ENCODE data around the gene SLC38A10.

The SLC38A10 gene

GRCh38 chr17:81282876-81283275 is 12.2 kb downstream of the SLC38A10 start:
- Histone ChIP-seq H3K4me1 (ENCODE audit: insufficient read depth, poor library complexity, severe bottlenecking) (no peaks in the 10 kb centered on the region), H3K4me3 (ENCODE audit: severe bottlenecking) (no peak overlapping the region), H3K36me3 (ENCODE audit: low read depth) (peaks cover 42% of the 10 kb centered on the region), H3K27me3 (ENCODE audit: insufficient read depth, poor library complexity, severe bottlenecking) (no peaks in the 10 kb centered on the region), H3K9me3 (ENCODE audit: severe bottlenecking) (no peaks in the 10 kb centered on the region), H3K27ac (ENCODE audit: poor library complexity, severe bottlenecking) (no peak overlapping the region)
- ATAC-seq (ENCODE audit: low read depth) (no peak), DNase-seq (ENCODE audit: low spot score) (no peak)
- no peak for TF ChIP-seq CTCF (IDR thresholded peaks at IDR 0.05; ENCODE audit: poor library complexity, severe bottlenecking)

GRCh38 chr17:81282141-81282540 is 13.0 kb downstream of the SLC38A10 start:
- peaks cover 43% of the 10 kb centered on the region for H3K36me3 ChIP-seq (ENCODE audit: low read depth)

GRCh38 chr17:81280571-81280970 is 14.5 kb downstream of the SLC38A10 start:
- no peak overlapping the region for H3K4me3 ChIP-seq (ENCODE audit: severe bottlenecking)
- H3K36me3 ChIP-seq (ENCODE audit: low read depth) = peaks cover 53% of the 10 kb centered on the region
- H3K4me1 ChIP-seq (ENCODE audit: insufficient read depth, poor library complexity, severe bottlenecking) = no peaks in the 10 kb centered on the region
- no peaks in the 10 kb centered on the region for H3K27me3 ChIP-seq (ENCODE audit: insufficient read depth, poor library complexity, severe bottlenecking)
- TF ChIP-seq CTCF (IDR thresholded peaks at IDR 0.05; ENCODE audit: poor library complexity, severe bottlenecking) = no peak
- H3K9me3 ChIP-seq (ENCODE audit: severe bottlenecking) = no peaks in the 10 kb centered on the region
- H3K27ac ChIP-seq (ENCODE audit: poor library complexity, severe bottlenecking) = no peak overlapping the region
- ATAC-seq (ENCODE audit: low read depth) (no peak), DNase-seq (ENCODE audit: low spot score) (no peak)

More at GRCh38 chr17:81282141-81282540, 13.0 kb downstream of the SLC38A10 start:
- H3K27ac ChIP-seq (ENCODE audit: poor library complexity, severe bottlenecking) = no peak overlapping the region
- H3K27me3 ChIP-seq (ENCODE audit: insufficient read depth, poor library complexity, severe bottlenecking) = no peaks in the 10 kb centered on the region
- TF ChIP-seq CTCF (IDR thresholded peaks at IDR 0.05; ENCODE audit: poor library complexity, severe bottlenecking) = no peak
- no peak overlapping the region for H3K4me3 ChIP-seq (ENCODE audit: severe bottlenecking)
- H3K9me3 ChIP-seq (ENCODE audit: severe bottlenecking) = no peaks in the 10 kb centered on the region
- H3K4me1 ChIP-seq (ENCODE audit: insufficient read depth, poor library complexity, severe bottlenecking) = no peaks in the 10 kb centered on the region
- DNase-seq (ENCODE audit: low spot score) (no peak), ATAC-seq (ENCODE audit: low read depth) (no peak)

GRCh38 chr17:81279278-81280275 is 15.5 kb downstream of the SLC38A10 start:
- TF ChIP-seq CTCF (IDR thresholded peaks at IDR 0.05; ENCODE audit: poor library complexity, severe bottlenecking) = no peak
- no peak overlapping the region for H3K27ac ChIP-seq (ENCODE audit: poor library complexity, severe bottlenecking)
- no peaks in the 10 kb centered on the region for H3K4me1 ChIP-seq (ENCODE audit: insufficient read depth, poor library complexity, severe bottlenecking)
- H3K27me3 ChIP-seq (ENCODE audit: insufficient read depth, poor library complexity, severe bottlenecking) = no peaks in the 10 kb centered on the region
- no peak overlapping the region for H3K4me3 ChIP-seq (ENCODE audit: severe bottlenecking)
- no peak for ATAC-seq (ENCODE audit: low read depth)
- peaks cover 55% of the 10 kb centered on the region for H3K36me3 ChIP-seq (ENCODE audit: low read depth)
- H3K9me3 ChIP-seq (ENCODE audit: severe bottlenecking) = no peaks in the 10 kb centered on the region
- DNase-seq (ENCODE audit: low spot score) = no peak

GRCh38 chr17:81278831-81279230 is 16.3 kb downstream of the SLC38A10 start:
- Histone ChIP-seq H3K27ac (ENCODE audit: poor library complexity, severe bottlenecking) (no peak overlapping the region), H3K4me1 (ENCODE audit: insufficient read depth, poor library complexity, severe bottlenecking) (no peaks in the 10 kb centered on the region), H3K27me3 (ENCODE audit: insufficient read depth, poor library complexity, severe bottlenecking) (no peaks in the 10 kb centered on the region), H3K4me3 (ENCODE audit: severe bottlenecking) (no peak overlapping the region), H3K36me3 (ENCODE audit: low read depth) (peaks cover 55% of the 10 kb centered on the region), H3K9me3 (ENCODE audit: severe bottlenecking) (no peaks in the 10 kb centered on the region)
- DNase-seq (ENCODE audit: low spot score) = no peak
- ATAC-seq (ENCODE audit: low read depth) = no peak
- no peak for TF ChIP-seq CTCF (IDR thresholded peaks at IDR 0.05; ENCODE audit: poor library complexity, severe bottlenecking)
